Colonic mucosa (tissue), 4 donors: ENCODE measurements around the gene SYT8. TPM values are rescaled to one million over a fixed set of nuclear protein-coding genes. Genes with fewer than 3 reads are reported as not detected.

Source experiments
- DNase-seq: peaks from one replicate; pipeline ENCODE4 v3.0.0-alpha.2; 2020
- H3K27ac ChIP-seq: fragments of 200-600 bp; one replicate; pipeline ENCODE4 v1.8.0; 2021
- H3K27me3 ChIP-seq: fragments of 200-600 bp; one replicate; pipeline ENCODE4 v1.8.0; 2021
- H3K36me3 ChIP-seq: fragments of 200-600 bp; one replicate; pipeline ENCODE4 v1.8.0; 2021
- H3K4me1 ChIP-seq: fragments of 200-600 bp; one replicate; pipeline ENCODE4 v1.8.0; 2021; ENCODE audit warnings: mild to moderate bottlenecking
- H3K4me3 ChIP-seq: fragments of 200-600 bp; one replicate; pipeline ENCODE4 v1.8.0; 2021
- H3K9ac ChIP-seq, 2 donors: one replicate each; pipeline ENCODE4 v1.7.0; 2013; ENCODE audit warnings: control low read depth in 2 of 2, low read depth in 2 of 2, low read length in 2 of 2
- H3K9me3 ChIP-seq: fragments of 200-600 bp; one replicate; pipeline ENCODE4 v1.8.0; 2021
- CTCF ChIP-seq: fragments of 200-600 bp; IDR thresholded peaks from one replicate; pipeline ENCODE4 v1.8.0; 2022; ENCODE audit warnings: antibody characterized with exemption, mild to moderate bottlenecking
- intact Hi-C: fragments of 100-400 bp; cut with DNase I; formaldehyde crosslinking; loops from one replicate; pipeline ENCODE4 v1.14.1; 2022
- total RNA-seq, 2 donors: library from RNA; stranded (reverse); fragmentation: NEBNext Ultra II Directional in 1 of 2; extraction: Animal tissue kit (Norgen Biotek cat#: 25700) in 1 of 2; gene quantifications; one replicate each; pipeline ENCODE4 v1.2.1, GENCODE V29; 2021
- donor health status: healthy.
- donor health status: DM: no; HTN: no; CAD: no.
- donor health status: DM: no; HTN: no; CAD: no.

SYT8 gene
- total RNA-seq: 1 to 10 TPM; 1.7 to 3.5 TPM

GRCh38 chr11:1834779-1835670 lies at the start of gene SYT8:
Gene SYT8 (plus strand): TSS chr11:1834990. CDS start chr11:1835106, 116 bp downstream.
- H3K36me3 ChIP-seq: no peaks in the 10 kb centered on the region
- peaks cover 28% of the 10 kb centered on the region for H3K4me1 ChIP-seq
- TF ChIP-seq CTCF: no peak
- H3K9ac ChIP-seq: peak within 1 kb of the TSS; percentile 4 to 78
- intact Hi-C loops: loop anchor here (5.0 kb wide), 2 partner anchors 183 to 317 kb away; no protein-coding TSS in a partner anchor
- no peak within 1 kb of the TSS for H3K4me3 ChIP-seq
- H3K9me3 ChIP-seq: no peaks in the 10 kb centered on the region
- peak within 1 kb of the TSS; percentile 67 for H3K27ac ChIP-seq
- no peaks in the 10 kb centered on the region for H3K27me3 ChIP-seq
- no peak for DNase-seq

GRCh38 chr11:1785749-1786413 lies 48.9 kb upstream of the SYT8 start:
- no peak for TF ChIP-seq CTCF
- intact Hi-C loops: no loop called here
- DNase-seq: no peak

GRCh38 chr11:1786466-1786865 lies 48.3 kb upstream of the SYT8 start:
- no peaks in the 10 kb centered on the region for H3K9me3 ChIP-seq
- no peaks in the 10 kb centered on the region for H3K4me1 ChIP-seq
- intact Hi-C loops: no loop called here
- no peak overlapping the region for H3K4me3 ChIP-seq
- H3K27ac ChIP-seq: no peak overlapping the region
- H3K9ac ChIP-seq: no peak overlapping the region
- no peak for TF ChIP-seq CTCF
- no peak for DNase-seq
- H3K27me3 ChIP-seq: no peaks in the 10 kb centered on the region
- no peaks in the 10 kb centered on the region for H3K36me3 ChIP-seq

More at GRCh38 chr11:1785749-1786413, 48.9 kb upstream of the SYT8 start:
- Histone ChIP-seq H3K4me3 (no peak overlapping the region), H3K4me1 (no peaks in the 10 kb centered on the region), H3K9ac (no peak overlapping the region), H3K27ac (no peak overlapping the region), H3K9me3 (no peaks in the 10 kb centered on the region), H3K27me3 (no peaks in the 10 kb centered on the region), H3K36me3 (no peaks in the 10 kb centered on the region)

GRCh38 chr11:1791912-1792311 lies 42.9 kb upstream of the SYT8 start:
- Histone ChIP-seq H3K27me3 (no peaks in the 10 kb centered on the region), H3K36me3 (no peaks in the 10 kb centered on the region), H3K4me1 (peaks cover 3% of the 10 kb centered on the region), H3K9ac (no peak overlapping the region), H3K4me3 (no peak overlapping the region), H3K9me3 (no peaks in the 10 kb centered on the region), H3K27ac (no peak overlapping the region)
- DNase-seq: no peak
- TF ChIP-seq CTCF: no peak
- intact Hi-C loops: no loop called here

- DNase-seq: no peak
- H3K4me3 ChIP-seq: no peak overlapping the region
- no peak for TF ChIP-seq CTCF
- intact Hi-C loops: no loop called here
- H3K9ac ChIP-seq: no peak overlapping the region
- H3K27me3 ChIP-seq: no peaks in the 10 kb centered on the region
- peaks cover 3% of the 10 kb centered on the region for H3K4me1 ChIP-seq
- no peak overlapping the region for H3K27ac ChIP-seq
- H3K36me3 ChIP-seq: no peaks in the 10 kb centered on the region
- no peaks in the 10 kb centered on the region for H3K9me3 ChIP-seq
Observed at GRCh38 chr11:1792461-1792860, 42.3 kb upstream of the SYT8 start.
